T-helper 17 cell (primary cell): ENCODE results near the gene NT5C3B. TPM values are rescaled to one million over a fixed set of nuclear protein-coding genes. Genes with fewer than 3 reads are reported as not detected.
"Not testable (repeated sequence)": the region's sequence is repeated elsewhere in the genome, so short reads cannot be mapped to it uniquely, and the experiment has no call there.

Source experiments
- ATAC-seq: fragments of 150-1000 bp; cut with Tn5 transposase; 2 replicates; pipeline ENCODE4 v1.10.0; 2021; ENCODE audit warnings: mild to moderate bottlenecking, moderate library complexity
- DNase-seq, 3 donors: peaks; one replicate each; pipeline versions ENCODE4 v3.0.0 to v3.0.0-alpha.2; 2020 to 2021
- H3K9me3 ChIP-seq: one replicate; pipeline ENCODE4 v1.7.0; 2013; ENCODE audit warnings: low read length, mild to moderate bottlenecking; ENCODE audit not compliant: control insufficient read depth, poor library complexity, severe bottlenecking
- H3K27ac Mint-ChIP-seq: one replicate; pipeline ENCODE4 v1.8.0; 2022; ENCODE audit warnings: mild to moderate bottlenecking, moderate library complexity, mixed read lengths
- H3K27me3 Mint-ChIP-seq: one replicate; pipeline ENCODE4 v1.8.0; 2022; ENCODE audit warnings: mixed read lengths
- H3K36me3 Mint-ChIP-seq: one replicate; pipeline ENCODE4 v1.8.0; 2022; ENCODE audit warnings: low read depth, mixed read lengths
- H3K4me1 Mint-ChIP-seq: one replicate; pipeline ENCODE4 v1.8.0; 2022; ENCODE audit warnings: mild to moderate bottlenecking, mixed read lengths
- H3K4me3 Mint-ChIP-seq: one replicate; pipeline ENCODE4 v1.8.0; 2022; ENCODE audit warnings: mild to moderate bottlenecking, moderate library complexity, mixed read lengths
- total RNA-seq, 4 donors: library from RNA in 2 of 4; stranded (reverse) in 2 of 4; gene quantifications; one replicate each; pipeline ENCODE4 v1.2.3 and lab custom pipeline; 2022 to 2026

The NT5C3B gene
- total RNA-seq (10 to 100 TPM; 23.1 to 28.9 TPM), total RNA-seq (lab: John Stamatoyannopoulos, UW) (15.5 to 26.2 reads per million in 2 donors)

- Mint-ChIP-seq H3K27ac (peak within 1 kb of the TSS; percentile 47), H3K36me3 (no peaks in the 10 kb centered on the region), H3K27me3 (no peaks in the 10 kb centered on the region), H3K4me1 (peaks cover 11% of the 10 kb centered on the region), H3K4me3 (peak within 1 kb of the TSS; percentile 89)
- ATAC-seq (peak; percentile 87), DNase-seq (peak; percentile 22 to 50 (median 41))
- H3K9me3 ChIP-seq = no peaks in the 10 kb centered on the region
These were observed at the start of gene NT5C3B for GRCh38 chr17:41835800-41836549. Gene NT5C3B, minus strand, starts transcription at chr17:41836232. Its CDS starts 39 bp downstream, at chr17:41836193.

- no peak overlapping the region for H3K27ac Mint-ChIP-seq
- no peaks in the 10 kb centered on the region for H3K27me3 Mint-ChIP-seq
- ATAC-seq (no peak), DNase-seq (no peak)
- peaks cover 10% of the 10 kb centered on the region for H3K36me3 Mint-ChIP-seq
- no peak overlapping the region for H3K4me3 Mint-ChIP-seq
- H3K9me3 ChIP-seq = no peaks in the 10 kb centered on the region
- peaks cover 5% of the 10 kb centered on the region for H3K4me1 Mint-ChIP-seq
These were observed 49.7 kb upstream of the NT5C3B start for GRCh38 chr17:41885733-41886132.

- H3K9me3 ChIP-seq = no peaks in the 10 kb centered on the region
- Mint-ChIP-seq H3K36me3 (peaks cover 13% of the 10 kb centered on the region), H3K4me3 (no peak overlapping the region), H3K27ac (peak overlapping the region; percentile 56), H3K27me3 (no peaks in the 10 kb centered on the region), H3K4me1 (peaks cover 5% of the 10 kb centered on the region)
- ATAC-seq = no peak
- DNase-seq = no peak
These were observed 46.7 kb upstream of the NT5C3B start for GRCh38 chr17:41882756-41883155.

GRCh38 chr17:41880130-41880529 is 44.1 kb upstream of the NT5C3B start:
- H3K27ac Mint-ChIP-seq = no peak overlapping the region
- no peak for ATAC-seq

GRCh38 chr17:41874293-41874670 is 38.2 kb upstream of the NT5C3B start:
- not testable (repeated sequence) for DNase-seq, H3K4me1 Mint-ChIP-seq, H3K36me3 Mint-ChIP-seq, ATAC-seq, H3K9me3 ChIP-seq, H3K27ac Mint-ChIP-seq, H3K27me3 Mint-ChIP-seq, H3K4me3 Mint-ChIP-seq

More at GRCh38 chr17:41880130-41880529, 44.1 kb upstream of the NT5C3B start:
- Mint-ChIP-seq H3K4me1 (peaks cover 3% of the 10 kb centered on the region), H3K4me3 (no peak overlapping the region), H3K27me3 (no peaks in the 10 kb centered on the region), H3K36me3 (peaks cover 13% of the 10 kb centered on the region)
- no peak for DNase-seq
- no peaks in the 10 kb centered on the region for H3K9me3 ChIP-seq

- no peaks in the 10 kb centered on the region for H3K4me1 Mint-ChIP-seq
- H3K4me3 Mint-ChIP-seq = no peak overlapping the region
- H3K27ac Mint-ChIP-seq = no peak overlapping the region
- H3K9me3 ChIP-seq = no peaks in the 10 kb centered on the region
- H3K27me3 Mint-ChIP-seq = no peaks in the 10 kb centered on the region
- DNase-seq (no peak), ATAC-seq (no peak)
- peaks cover 3% of the 10 kb centered on the region for H3K36me3 Mint-ChIP-seq
These were observed 37.7 kb upstream of the NT5C3B start for GRCh38 chr17:41873559-41874292.

GRCh38 chr17:41871789-41872188 is 35.8 kb upstream of the NT5C3B start:
- no peaks in the 10 kb centered on the region for H3K27me3 Mint-ChIP-seq
- H3K27ac Mint-ChIP-seq = peak overlapping the region; percentile 72
- no peaks in the 10 kb centered on the region for H3K9me3 ChIP-seq
- DNase-seq = no peak
- peaks cover 2% of the 10 kb centered on the region for H3K4me1 Mint-ChIP-seq
- no peak overlapping the region for H3K4me3 Mint-ChIP-seq
- no peak for ATAC-seq
- H3K36me3 Mint-ChIP-seq = no peaks in the 10 kb centered on the region

GRCh38 chr17:41870627-41871026 is 34.6 kb upstream of the NT5C3B start:
- no peak overlapping the region for H3K4me3 Mint-ChIP-seq
- no peak for DNase-seq
- H3K27me3 Mint-ChIP-seq = no peaks in the 10 kb centered on the region
- no peak overlapping the region for H3K27ac Mint-ChIP-seq
- peaks cover 3% of the 10 kb centered on the region for H3K4me1 Mint-ChIP-seq
- no peaks in the 10 kb centered on the region for H3K36me3 Mint-ChIP-seq
- no peak for ATAC-seq
- no peaks in the 10 kb centered on the region for H3K9me3 ChIP-seq

- H3K27me3 Mint-ChIP-seq = no peaks in the 10 kb centered on the region
- DNase-seq (no peak), ATAC-seq (no peak)
- peaks cover 7% of the 10 kb centered on the region for H3K4me1 Mint-ChIP-seq
- H3K4me3 Mint-ChIP-seq = no peak overlapping the region
- peak overlapping the region; percentile 43 for H3K27ac Mint-ChIP-seq
- H3K9me3 ChIP-seq = no peaks in the 10 kb centered on the region
- H3K36me3 Mint-ChIP-seq = no peaks in the 10 kb centered on the region
These were observed 34.1 kb upstream of the NT5C3B start for GRCh38 chr17:41870097-41870496.

- no peaks in the 10 kb centered on the region for H3K36me3 Mint-ChIP-seq
- no peak for ATAC-seq
These were observed 33.4 kb upstream of the NT5C3B start for GRCh38 chr17:41869426-41869825.

GRCh38 chr17:41868568-41868967 is 32.5 kb upstream of the NT5C3B start:
- no peak overlapping the region for H3K4me3 Mint-ChIP-seq
- H3K9me3 ChIP-seq = no peaks in the 10 kb centered on the region
- peak overlapping the region; percentile 43 for H3K27ac Mint-ChIP-seq
- H3K4me1 Mint-ChIP-seq = peaks cover 7% of the 10 kb centered on the region
- DNase-seq (no peak), ATAC-seq (no peak)
- no peaks in the 10 kb centered on the region for H3K36me3 Mint-ChIP-seq
- H3K27me3 Mint-ChIP-seq = no peaks in the 10 kb centered on the region

More at GRCh38 chr17:41869426-41869825, 33.4 kb upstream of the NT5C3B start:
- no peaks in the 10 kb centered on the region for H3K9me3 ChIP-seq
- peaks cover 7% of the 10 kb centered on the region for H3K4me1 Mint-ChIP-seq
- DNase-seq = no peak
- H3K27me3 Mint-ChIP-seq = no peaks in the 10 kb centered on the region
- H3K4me3 Mint-ChIP-seq = no peak overlapping the region
- H3K27ac Mint-ChIP-seq = peak overlapping the region; percentile 43

GRCh38 chr17:41865596-41865893 is 29.5 kb upstream of the NT5C3B start:
- peak; percentile 12 for ATAC-seq
- Mint-ChIP-seq H3K4me1 (peaks cover 15% of the 10 kb centered on the region), H3K27me3 (no peaks in the 10 kb centered on the region), H3K4me3 (no peak overlapping the region), H3K36me3 (no peaks in the 10 kb centered on the region), H3K27ac (no peak overlapping the region)
- DNase-seq = no peak
- no peaks in the 10 kb centered on the region for H3K9me3 ChIP-seq

GRCh38 chr17:41864836-41865595 is 29.0 kb upstream of the NT5C3B start, which contains the start of gene KLHL11:
Gene KLHL11, minus strand, starts transcription at chr17:41865423. Its CDS starts 53 bp downstream, at chr17:41865370.
- Mint-ChIP-seq H3K4me3 (no peak within 1 kb of the TSS), H3K36me3 (no peaks in the 10 kb centered on the region), H3K27ac (no peak within 1 kb of the TSS), H3K4me1 (peaks cover 21% of the 10 kb centered on the region), H3K27me3 (no peaks in the 10 kb centered on the region)
- ATAC-seq (peak; percentile 92), DNase-seq (peak; percentile 81 to 86 (median 81))
- no peaks in the 10 kb centered on the region for H3K9me3 ChIP-seq
